HG02870 (cell line): ENCODE data around the gene MOV10.
A peak's percentile ranks its signal among the peaks of the same experiment; 100 is the strongest.

Experiments used
- ATAC-seq: cut with Tn5 transposase; IDR thresholded peaks from one replicate; pipeline ENCODE4 v1.9.1; 2021; ENCODE audit warnings: mild to moderate bottlenecking, moderate library complexity; ENCODE audit not compliant: unreplicated experiment

MOV10 gene

DNA sequence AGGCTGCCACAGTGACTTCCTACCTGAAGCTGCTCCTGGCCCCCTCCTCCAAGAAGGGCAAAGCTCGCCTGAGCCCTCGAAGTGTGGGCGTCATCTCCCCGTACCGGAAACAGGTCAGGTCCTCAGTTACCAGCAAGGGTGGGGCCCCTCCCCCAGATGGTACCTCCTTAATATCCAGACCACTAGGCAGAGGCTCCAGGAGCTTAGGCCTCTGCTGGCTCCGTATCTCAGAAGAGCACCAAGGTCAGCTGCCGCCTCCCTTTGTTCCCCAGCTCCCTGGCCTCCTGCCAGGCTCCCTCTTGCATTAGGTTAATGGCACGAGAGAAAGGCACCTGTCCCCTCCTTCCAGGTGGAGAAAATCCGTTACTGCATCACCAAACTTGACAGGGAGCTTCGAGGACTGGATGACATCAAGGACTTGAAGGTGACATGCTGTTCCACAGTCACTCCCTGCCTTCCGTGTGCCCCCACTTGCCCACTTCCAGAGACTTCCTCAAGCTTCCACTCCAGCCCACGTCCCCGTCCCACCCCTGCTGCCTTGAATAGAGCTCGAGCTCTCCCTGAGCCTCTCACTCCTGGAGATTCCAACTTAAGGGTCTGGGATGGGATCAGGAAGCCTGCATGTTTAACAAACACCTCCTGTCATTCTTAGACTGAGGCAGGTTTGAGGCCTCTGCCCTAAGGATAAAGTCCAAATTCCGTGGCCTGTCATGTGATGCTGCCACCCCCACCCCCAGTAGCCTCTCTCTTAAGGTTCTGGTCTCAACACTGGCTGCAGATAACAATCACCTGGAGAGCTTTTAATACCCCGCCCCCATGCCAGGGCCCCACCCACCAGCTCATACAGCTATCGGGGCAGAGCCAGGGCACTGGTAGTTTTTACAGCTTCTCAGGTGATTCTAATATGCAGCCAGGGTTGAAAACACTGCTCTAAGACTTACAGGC is 24.2 kb downstream of the MOV10 start:
- ATAC-seq, result no peak

DNA sequence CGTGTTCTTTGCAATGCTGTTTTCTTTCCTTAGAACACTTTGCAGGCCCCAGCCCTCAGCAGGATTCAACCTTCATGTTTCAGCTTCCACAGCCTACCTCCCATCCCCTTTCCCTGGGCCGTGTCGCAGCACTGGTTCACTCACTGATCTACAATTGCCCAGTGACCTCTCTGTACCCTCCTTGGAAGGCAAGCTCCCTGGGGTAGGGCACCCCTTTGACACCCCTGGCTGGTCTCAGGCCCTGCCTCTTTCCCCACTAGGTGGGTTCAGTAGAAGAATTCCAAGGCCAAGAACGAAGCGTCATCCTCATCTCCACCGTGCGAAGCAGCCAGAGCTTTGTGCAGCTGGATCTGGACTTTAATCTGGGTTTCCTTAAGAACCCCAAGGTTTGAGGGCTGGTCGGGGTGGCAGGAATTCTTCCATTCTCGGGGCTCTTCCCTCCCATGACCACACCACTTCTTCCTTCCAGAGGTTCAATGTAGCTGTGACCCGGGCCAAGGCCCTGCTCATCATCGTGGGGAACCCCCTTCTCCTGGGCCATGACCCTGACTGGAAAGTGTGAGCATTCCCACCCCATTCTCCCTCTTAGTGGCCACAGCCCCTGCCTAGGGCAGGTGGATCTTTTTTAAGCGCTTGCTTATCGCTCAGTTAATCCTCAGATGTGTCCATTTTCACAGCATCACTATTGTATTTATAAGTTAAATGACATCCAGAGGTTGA is 25.1 kb downstream of the MOV10 start:
- ATAC-seq, result no peak

DNA sequence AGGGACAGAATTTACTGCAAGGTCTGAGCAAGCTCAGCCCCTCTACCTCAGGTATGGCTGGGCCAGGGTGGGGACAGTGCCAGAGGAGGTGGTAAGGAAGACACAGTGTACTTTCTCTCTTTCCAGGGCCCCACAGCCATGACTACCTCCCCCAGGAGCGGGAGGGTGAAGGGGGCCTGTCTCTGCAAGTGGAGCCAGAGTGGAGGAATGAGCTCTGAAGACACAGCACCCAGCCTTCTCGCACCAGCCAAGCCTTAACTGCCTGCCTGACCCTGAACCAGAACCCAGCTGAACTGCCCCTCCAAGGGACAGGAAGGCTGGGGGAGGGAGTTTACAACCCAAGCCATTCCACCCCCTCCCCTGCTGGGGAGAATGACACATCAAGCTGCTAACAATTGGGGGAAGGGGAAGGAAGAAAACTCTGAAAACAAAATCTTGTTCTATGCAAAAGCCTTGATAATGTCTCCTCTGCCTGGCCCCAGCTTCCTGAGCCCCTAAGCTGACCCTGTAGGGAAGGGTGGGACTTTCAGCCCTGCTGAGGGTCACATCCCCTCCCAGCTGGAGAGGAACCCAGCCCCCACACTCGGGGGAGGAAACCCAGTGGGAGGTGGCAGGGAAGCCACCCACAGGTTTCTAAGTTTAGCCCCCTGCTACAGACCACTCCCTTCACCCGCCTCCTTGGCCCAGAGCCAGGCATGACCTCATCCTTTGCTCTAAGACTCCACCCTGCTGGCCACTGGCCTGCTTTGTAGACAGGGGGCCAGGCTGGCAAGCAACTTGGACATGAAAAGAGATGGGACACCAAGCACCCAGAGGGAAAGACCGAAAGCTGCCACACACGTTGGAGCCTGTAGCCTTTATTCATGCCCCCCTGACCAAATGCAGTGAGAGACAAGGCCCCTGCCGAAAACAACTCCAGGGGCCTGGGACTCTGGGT is 26.1 kb downstream of the MOV10 start:
- ATAC-seq, result no peak

DNA sequence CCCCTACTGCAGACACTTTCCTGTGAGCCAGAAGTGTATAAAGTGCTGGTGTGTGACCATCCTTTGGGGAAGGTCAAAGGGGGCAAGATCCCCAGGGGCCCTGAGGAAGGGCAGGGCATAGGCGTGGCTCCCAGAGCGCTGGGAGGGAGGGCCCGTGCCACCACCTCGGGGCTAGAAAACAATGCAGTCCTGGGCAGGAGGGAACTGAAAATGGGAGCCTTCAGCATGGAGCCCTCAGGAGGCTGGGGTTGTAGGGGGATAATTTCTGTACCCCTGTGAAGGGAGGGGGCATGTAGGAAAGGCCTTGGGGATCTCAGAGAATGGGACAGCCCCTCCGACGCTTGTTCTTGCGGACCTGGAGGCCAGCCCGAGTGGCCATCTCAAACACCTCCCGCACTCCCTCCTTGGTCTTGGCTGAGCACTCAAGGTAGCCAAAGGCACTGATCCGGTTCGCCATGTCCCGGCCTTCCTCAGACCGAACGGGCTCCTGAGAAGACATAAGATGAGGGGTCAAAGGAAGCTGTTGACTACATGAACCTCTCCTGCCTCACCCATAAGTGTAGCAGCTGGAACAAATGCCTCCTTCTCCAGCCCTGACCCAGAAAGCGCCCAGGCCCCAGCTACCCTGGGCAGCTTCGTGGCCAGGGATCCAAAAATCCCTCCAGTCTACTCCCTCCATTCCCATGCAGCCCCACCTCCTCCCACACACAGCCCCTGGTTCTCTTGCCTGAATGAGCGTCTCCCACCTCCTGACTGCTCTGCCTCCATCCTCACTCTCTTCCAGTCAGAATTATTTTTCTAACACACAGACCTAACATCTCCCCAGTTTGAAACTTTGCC is 27.0 kb downstream of the MOV10 start:
- no peak for ATAC-seq

DNA sequence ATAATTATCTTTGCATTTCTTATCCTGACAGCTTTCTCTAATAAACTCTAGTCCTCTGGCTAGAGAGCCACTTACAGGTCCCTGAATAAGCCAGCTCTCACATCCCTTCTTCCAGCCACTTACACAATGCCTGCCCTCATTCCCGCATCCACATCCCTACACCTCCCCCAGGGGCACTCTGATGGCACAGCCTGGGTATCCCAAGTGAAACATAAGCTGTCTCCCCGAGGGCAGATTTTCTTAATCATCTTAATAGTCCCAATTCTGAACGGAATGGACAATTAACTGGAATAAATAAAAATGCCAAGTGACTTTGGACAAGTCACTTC is 27.6 kb downstream of the MOV10 start:
- ATAC-seq, result no peak

DNA sequence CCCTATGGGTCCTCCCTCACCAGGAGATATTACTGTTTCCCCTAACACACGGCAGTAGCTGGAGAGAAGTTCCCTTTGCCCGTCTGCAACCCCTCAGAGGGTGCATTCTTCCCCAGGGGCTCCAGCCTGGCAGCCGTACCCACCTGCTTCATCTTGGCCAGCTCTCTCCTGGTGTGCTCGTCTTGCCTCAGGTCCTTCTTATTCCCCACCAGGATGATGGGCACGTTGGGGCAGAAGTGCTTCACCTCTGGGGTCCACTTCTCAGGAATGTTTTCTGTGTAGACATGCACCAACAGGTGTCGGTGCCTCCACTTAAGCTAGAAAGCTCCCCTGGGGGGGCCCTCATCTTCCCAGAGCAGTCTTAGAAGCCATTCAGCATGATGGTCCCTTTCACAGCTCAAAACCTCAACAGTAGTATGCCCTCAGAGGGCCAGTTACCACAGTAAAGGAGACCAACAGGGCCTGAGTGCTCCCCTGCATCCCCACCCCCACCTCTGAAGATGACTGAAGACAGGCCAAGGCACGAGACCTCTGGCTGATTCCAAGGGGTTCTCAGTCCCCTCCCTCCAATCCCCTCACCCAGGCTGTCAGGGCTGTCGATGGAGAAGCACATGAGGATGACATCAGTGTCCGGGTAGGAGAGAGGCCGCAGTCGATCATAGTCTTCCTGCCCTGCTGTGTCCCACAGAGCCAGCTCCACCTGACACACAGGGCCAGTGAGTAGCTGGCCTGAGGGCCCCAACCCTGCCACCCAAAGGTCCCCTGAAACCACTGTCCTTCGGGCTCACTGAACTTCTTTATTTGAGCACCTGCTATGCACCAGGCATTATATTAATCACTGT is 28.2 kb downstream of the MOV10 start:
- ATAC-seq, result no peak

DNA sequence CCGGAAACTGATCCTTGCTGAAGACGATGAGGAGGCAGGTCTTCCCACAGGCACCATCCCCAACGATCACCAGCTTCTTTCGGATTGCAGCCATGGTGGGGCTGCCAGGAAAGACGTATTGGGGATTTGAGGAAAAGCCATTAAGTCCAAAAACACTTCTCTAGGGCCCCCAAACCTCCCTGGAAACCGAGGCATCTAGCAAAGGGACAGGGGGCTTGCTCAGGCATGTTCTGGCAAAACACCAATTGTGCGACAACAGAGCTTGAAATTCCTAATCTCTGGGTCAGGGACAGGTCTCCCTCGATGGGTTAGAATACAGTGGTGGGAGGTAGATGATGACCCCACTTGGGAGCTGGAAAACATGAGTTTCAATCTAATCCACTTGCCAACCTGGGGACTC is 29.2 kb downstream of the MOV10 start:
- ATAC-seq, result no peak

DNA sequence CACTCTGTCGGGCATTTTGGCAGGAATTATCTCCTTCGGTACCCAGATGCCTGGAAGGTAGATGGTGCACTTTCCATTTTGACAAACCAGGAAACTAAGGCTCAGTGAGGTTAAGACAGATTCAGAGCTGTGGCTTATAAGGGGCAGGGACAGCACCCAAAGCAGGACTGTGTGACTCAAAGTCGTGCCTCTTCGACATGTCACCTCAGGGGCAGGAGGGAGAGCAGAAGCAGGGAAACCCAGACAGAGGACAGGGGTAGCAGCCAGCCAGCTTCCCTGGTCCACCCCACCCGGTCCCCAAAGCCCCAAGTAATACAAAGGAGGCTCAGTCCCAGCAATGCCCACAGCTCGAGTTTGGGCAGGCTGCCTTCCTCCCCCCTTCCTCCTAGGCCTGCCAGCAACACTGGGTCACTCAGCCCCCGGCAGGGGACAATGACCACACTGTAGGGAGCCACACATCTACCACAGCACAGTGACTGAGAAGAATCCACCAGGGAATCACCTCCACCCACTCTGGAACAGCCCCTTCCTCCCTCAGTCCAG is 30.0 kb downstream of the MOV10 start:
- no peak for ATAC-seq

DNA sequence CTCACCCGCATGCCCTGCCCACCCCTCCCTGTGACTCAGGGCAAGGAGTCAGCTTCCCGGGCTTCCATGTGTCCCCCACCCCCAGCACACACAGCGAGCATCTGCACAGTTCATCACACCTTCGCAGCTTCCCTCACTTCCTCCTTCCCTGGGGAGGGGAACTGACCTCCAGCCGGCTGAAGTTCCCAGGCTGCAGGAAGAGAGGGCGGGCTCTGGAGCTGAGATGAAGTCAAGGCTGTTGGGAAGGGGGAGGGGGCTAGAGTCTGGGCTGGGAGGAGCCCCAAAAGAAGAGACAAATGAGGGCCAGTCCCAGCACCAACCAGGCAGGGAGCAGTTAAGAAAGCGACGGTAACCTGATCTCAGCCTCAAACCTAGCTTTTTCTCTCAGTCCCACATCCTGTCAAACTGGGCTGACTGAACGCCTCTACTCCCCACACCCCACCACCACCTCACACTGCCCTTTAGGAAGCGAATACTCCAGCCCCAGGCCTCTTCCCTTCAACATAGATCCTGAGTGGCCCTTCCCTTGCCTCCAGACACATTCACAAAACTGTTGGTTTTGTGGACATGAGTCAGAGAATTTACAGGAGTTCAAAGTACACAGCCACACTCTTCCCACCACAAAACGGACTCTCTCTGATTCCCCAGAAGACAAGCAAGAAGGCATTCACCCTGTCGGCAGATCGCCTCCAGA is 30.6 kb downstream of the MOV10 start:
- ATAC-seq, result peak; percentile 65

DNA sequence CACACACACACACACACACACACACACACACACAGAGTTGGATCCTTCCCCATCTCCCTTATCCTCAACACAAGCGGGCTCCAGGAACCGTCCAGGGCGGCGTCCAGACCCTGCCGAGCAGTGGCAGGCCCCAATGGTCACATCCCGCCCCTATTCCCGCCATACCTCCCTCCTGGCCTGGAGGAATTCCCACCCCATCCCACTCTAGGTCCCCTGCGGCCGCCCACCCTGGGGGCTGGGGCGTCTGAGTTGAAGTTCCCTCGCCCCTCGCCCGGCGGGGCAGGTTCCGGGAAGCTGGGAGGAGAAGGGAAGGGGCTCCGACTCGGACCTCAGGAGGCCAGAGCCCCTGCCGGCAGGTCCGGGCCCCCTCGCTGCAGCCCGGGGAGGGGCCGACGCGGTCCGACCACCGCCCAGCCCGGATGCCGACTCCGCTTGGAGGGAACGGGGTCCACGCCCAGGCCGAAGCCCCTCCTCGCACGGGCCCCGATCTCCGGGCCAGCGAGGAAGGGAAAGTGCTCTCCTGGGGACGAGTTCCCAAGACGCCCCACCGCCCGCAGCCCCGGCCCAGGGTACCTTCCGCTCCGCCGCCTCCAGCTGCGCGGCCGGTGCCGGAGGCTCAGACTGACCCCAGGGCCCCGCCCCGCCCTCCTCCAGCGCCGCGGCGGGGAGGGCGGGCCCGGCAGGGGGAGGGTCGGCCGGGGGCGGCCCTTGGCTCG is 32.2 kb downstream of the MOV10 start, which contains the start of gene RHOC:
Gene RHOC, minus strand, starts transcription at position 623 of the 716 bp plus-strand sequence. CDS start 3,328 bp downstream, outside the sequence.
- ATAC-seq, result peak; percentile 47

DNA sequence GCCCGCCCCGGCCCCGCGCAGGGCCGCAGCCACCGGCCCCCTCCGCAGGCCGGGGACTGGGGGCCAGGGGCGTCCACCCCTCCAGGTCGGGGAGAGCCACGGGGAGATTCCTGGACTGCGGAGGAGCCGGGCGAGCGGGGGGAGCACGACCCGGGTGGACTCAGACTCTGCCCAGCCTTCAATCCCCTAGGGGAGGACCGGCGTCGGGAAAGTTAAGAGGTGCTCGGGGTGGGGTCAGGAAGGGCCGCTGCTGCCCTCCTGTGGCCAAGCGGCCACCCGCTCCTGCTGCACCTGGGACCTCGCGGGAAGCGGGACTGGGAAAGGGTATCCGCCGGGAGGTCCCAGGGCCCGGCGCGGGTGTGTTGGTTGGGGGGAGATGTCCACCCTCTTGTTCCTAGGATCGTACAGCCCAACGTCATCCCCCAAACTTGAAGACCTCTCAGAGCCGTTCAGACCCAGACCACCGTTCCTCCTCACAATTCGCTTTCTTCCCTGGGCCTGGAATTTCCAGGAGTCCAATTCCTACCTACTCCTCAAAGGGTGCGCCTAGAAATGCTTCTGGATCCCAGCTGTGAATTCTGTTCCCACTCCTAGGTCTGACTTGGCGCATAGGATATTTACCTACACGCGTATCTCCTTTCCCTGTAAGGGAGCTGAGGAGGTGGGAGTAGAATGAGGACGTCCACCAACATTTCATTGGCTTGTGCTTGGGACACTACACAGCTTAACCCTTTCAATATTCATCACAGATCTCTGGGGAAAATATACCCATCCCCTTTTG is 33.0 kb downstream of the MOV10 start:
- ATAC-seq, result peak; percentile 51

DNA sequence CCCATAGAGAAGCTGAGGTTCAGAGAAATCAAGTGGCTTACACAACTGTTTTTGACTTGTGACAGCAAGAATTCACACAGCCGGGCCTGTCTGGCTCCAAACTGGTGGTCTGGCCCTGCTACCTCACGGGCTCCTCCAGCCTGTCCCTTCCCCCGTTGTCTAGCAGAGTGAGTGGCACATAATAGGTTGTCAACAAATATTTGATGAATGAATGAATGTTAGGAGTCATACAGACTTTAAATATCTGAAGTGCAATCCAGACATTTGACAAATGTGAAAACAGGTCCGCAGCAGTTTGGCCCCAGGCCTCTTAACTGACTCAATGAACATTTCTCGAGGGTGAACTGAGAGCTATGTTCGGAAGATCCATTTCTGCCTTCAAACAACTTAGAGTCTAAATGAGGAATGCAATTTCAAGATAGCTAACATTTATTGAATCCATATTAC is 33.6 kb downstream of the MOV10 start:
- ATAC-seq, result no peak

DNA sequence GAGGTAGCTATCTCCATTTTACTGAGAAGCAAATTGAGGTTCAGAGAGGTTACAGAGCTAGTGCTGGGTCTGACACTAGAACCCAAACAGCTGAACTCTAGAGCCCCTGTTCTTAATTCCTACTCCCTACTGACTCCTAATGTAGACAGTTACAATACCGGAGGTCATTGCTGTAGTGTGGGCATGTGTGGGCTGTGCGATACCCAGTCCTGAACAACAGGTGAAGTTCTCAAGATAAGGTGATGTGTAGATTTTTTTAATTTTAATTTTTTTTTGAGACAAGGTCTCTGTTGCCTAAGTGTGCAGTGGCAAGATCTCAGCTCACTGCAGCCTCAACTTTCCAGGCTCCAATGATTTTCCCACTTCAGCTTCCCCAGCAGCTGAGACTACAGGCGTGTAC is 34.0 kb downstream of the MOV10 start:
- no peak for ATAC-seq

DNA sequence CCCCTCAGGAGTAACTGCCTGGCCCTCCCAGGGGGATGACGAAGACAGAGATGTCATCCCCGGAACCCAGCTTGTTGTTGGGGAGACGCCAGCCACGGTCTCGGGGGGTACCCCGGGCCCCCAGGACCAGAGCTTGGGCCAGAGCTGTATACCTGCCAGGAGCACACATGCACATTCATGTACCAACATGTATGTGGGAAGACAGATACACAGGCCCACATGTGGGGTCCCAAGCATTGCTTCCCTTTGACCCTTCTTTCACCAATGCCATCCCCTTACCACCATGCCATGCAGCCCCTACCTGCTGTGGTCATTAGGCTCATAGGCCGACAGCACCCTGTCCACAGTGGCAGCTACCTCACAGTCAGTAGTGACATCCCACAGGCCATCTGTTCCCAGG is 35.7 kb downstream of the MOV10 start:
- no peak for ATAC-seq

DNA sequence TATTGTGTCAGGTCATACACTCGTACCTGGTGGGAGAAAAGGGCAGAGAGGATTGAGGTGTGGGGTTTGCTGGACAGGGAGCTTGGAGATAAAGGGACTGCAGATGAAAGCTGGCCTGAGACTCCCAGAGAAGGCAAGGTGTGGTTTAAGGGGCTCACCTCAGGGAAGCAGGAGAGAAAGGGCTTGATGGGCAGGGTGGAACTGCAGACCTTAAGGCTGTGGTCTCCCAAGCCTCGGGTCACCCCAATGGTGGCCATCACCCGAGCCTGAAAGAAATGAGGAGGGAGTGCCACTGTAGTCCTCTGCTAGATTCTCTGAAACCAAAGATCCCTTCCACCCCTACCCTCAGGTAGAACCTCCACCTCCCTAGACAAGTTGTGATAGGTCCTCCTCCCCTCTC is 36.1 kb downstream of the MOV10 start:
- no peak for ATAC-seq

DNA sequence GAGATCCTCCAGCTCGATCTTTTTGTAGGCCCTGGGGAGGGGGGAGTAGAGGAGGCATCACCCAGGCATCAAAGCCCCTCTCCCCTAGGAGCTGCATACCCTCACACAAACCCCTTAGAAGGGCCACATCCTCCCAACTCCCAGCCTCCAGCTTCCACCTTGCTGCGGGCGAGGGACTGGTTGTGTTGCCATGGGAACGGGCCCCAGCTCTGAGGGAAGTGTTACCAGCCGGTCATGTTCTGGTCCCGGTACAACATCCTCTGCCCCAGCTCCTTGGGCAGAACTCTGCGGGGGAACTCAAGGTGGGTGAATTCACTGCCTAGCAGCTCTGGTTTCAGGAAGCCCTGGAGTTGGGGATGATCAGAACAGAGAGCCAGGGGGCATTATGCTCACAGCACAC is 36.6 kb downstream of the MOV10 start:
- no peak for ATAC-seq

DNA sequence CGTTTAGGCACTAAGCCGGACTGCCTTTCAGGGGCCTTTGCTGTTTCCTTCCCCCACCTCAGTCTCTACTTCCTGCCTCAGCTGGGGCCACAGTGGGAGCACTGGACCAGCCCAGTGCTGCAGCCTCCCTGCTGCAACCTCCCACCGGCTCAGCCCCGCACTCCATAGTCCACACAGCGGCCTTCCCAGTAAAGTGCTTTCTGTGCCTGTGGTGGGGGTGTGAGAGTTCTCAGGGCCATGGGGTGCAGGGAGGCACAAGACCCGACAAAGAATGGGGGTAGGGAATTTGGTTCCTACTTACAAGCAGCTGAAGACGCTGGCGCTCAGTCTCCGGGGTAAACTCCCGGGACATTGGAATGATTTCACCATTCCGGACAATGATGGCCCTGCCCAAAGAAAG is 37.2 kb downstream of the MOV10 start:
- no peak for ATAC-seq
